Choroid plexus epithelial cell (primary cell): ENCODE data around the gene PDE6B.

Experiments used
- DNase-seq: peaks from one replicate; pipeline ENCODE4 v3.0.0-alpha.2; 2010; ENCODE audit warnings: low read depth
- H3K4me3 ChIP-seq: 2 replicates; pipeline ENCODE4 v1.5.1; 2011; ENCODE audit warnings: low read depth, mild to moderate bottlenecking, control low read depth, low read length, moderate library complexity
- CTCF ChIP-seq: conservative IDR thresholded peaks from 2 replicates; pipeline ENCODE4 v1.5.1; 2011; ENCODE audit warnings: low read depth, mild to moderate bottlenecking, control low read depth, inconsistent platforms, low read length, moderate library complexity

Gene PDE6B

GRCh38 chr4:617644-618641 is 7.4 kb upstream of the PDE6B start:
- no peak for DNase-seq
- H3K4me3 ChIP-seq = no peak overlapping the region
- TF ChIP-seq CTCF = no peak

- H3K4me3 ChIP-seq = no peak overlapping the region
- DNase-seq = no peak
- no peak for TF ChIP-seq CTCF
These were observed 5.2 kb upstream of the PDE6B start for GRCh38 chr4:620201-620600.

GRCh38 chr4:620851-621261 is 4.5 kb upstream of the PDE6B start:
- H3K4me3 ChIP-seq = no peak overlapping the region
- no peak for DNase-seq
- TF ChIP-seq CTCF = no peak

- no peak for DNase-seq
- TF ChIP-seq CTCF = no peak
These were observed 3.9 kb upstream of the PDE6B start for GRCh38 chr4:621296-622070.

GRCh38 chr4:622071-622995 is 3.0 kb upstream of the PDE6B start:
- no peak for TF ChIP-seq CTCF
- no peak overlapping the region for H3K4me3 ChIP-seq
- DNase-seq = no peak

More at GRCh38 chr4:621296-622070, 3.9 kb upstream of the PDE6B start:
- H3K4me3 ChIP-seq = no peak overlapping the region
